ENCODE measurements around the gene WSB2. TPM values are rescaled to one million over a fixed set of nuclear protein-coding genes. Genes with fewer than 3 reads are reported as not detected.

Gene WSB2
- total RNA-seq, 1 experiment from 2014 or later: 46.2 TPM

DNA sequence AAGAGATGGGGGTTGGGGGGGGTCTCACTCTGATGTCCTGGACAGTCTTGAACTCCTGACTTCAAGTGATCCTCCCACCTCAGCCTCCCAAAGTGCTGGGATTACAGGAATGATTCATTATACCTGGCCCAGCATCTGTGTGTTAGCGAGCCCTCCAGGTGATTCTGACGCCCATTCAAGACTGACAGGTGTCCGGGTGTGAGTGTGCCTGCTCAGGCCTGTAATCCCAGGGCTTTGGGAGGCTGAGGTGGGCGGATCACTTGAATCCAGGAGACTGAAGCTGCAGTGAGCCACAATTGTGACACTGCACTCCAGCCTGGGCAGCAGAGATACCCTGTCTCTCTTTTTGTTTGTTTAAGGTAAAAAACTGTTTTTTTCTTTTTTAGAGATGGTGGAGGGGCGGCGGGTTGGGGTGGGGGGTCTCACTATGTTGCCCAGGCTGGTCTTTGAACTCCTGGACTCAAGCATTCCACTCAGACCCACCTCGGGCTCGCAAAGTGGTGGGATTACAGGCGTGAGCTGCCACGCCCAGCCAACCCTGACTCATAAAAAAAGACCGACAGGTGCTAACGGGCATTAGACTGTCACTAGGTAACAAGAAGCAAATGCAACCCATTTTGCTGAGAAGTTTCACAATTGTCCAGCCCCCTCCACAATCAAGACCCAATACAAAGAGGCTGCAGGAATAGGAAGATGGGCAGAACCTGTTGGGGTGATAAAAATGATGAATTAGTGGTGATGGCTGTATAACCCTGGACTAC, 38.1 kb upstream of the WSB2 start:
- Histone ChIP-seq H3K4me1 (replicated peaks; ENCODE audit: insufficient read depth) (peaks cover 24% of the 10 kb centered on the region), H3F3A (ENCODE audit: insufficient read depth, low read depth) (peaks cover 18% of the 10 kb centered on the region; the same call in 1 of the 2 replicates), H3K4me3 (no peak overlapping the region), H3K4me2 (no peak overlapping the region), H2AFZ (no peak overlapping the region), H3K79me2 (ENCODE audit: low read depth) (0 out of 2 replicates have a peak, but pooled peaks cover 5% of the 10 kb centered on the region), H3K27ac (no peak overlapping the region), H3K27me3 (ENCODE audit: insufficient read depth, low read depth) (no peaks in the 10 kb centered on the region), H3K36me3 (ENCODE audit: low read depth) (no peaks in the 10 kb centered on the region), H3K9me3 (ENCODE audit: insufficient read depth, low read depth) (no peaks in the 10 kb centered on the region), H3K9me2 (ENCODE audit: insufficient read depth) (no peaks in the 10 kb centered on the region), H4K20me1 (ENCODE audit: insufficient read depth) (no peaks in the 10 kb centered on the region)
- ChIA-PET CTCF (interaction anchor here (0.5 kb wide), 1 partner anchor 244 kb away, joined by 3 read pairs; no protein-coding TSS in a partner anchor), POLR2A (ENCODE audit: unreplicated experiment) (interaction anchor here (0.7 kb wide), 1 partner anchor 1571 kb away, joined by 3 read pairs; no protein-coding TSS in a partner anchor)
- peak in 1 of 2 experiments; percentile 26 for DNase-seq
- BruUV-seq (replicated peaks): no TSS peak
- TF ChIP-seq, protein P1, sequence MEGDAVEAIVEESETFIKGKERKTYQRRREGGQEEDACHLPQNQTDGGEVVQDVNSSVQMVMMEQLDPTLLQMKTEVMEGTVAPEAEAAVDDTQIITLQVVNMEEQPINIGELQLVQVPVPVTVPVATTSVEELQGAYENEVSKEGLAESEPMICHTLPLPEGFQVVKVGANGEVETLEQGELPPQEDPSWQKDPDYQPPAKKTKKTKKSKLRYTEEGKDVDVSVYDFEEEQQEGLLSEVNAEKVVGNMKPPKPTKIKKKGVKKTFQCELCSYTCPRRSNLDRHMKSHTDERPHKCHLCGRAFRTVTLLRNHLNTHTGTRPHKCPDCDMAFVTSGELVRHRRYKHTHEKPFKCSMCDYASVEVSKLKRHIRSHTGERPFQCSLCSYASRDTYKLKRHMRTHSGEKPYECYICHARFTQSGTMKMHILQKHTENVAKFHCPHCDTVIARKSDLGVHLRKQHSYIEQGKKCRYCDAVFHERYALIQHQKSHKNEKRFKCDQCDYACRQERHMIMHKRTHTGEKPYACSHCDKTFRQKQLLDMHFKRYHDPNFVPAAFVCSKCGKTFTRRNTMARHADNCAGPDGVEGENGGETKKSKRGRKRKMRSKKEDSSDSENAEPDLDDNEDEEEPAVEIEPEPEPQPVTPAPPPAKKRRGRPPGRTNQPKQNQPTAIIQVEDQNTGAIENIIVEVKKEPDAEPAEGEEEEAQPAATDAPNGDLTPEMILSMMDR (conservative IDR thresholded peaks at IDR 0.05): no peak
- TF ChIP-seq EZH2 (IDR thresholded peaks at IDR 0.05; ENCODE audit: low read depth): no peak
- intact Hi-C loops (cut with micrococcal nuclease; ENCODE audit: unreplicated experiment): no loop called here

DNA sequence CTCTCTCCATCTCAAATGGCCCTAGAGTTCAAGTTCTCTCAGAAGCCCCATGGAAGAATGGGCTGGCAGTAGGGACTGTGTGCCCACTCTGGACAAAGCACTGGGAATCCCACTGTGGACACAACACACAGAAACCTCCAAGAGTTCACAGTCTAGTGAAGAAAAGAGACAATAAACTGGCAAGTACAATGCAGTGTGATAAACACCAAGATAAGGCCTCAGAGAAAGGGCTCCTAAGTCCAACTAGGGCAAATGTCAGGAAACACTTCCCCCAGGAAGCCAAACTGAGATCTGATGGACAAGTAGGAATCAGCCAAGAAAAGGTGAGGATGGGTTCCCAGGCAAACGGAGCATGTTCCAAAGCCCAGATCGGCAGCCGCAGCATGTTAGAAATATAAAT, 37.4 kb upstream of the WSB2 start:
- 0 out of 2 replicates have a peak, but pooled peaks cover 5% of the 10 kb centered on the region for H3K79me2 ChIP-seq (ENCODE audit: low read depth)
- no peak overlapping the region for H3K27ac ChIP-seq
- no peak for TF ChIP-seq EZH2 (IDR thresholded peaks at IDR 0.05; ENCODE audit: low read depth)
- TF ChIP-seq, protein P1 (conservative IDR thresholded peaks at IDR 0.05): no peak
- H3K27me3 ChIP-seq (ENCODE audit: insufficient read depth, low read depth): no peaks in the 10 kb centered on the region
- peaks cover 24% of the 10 kb centered on the region for H3K4me1 ChIP-seq (replicated peaks; ENCODE audit: insufficient read depth)
- peaks cover 18% of the 10 kb centered on the region; the same call in 1 of the 2 replicates for H3F3A ChIP-seq (ENCODE audit: insufficient read depth, low read depth)
- DNase-seq: no peak
- intact Hi-C loops (cut with micrococcal nuclease; ENCODE audit: unreplicated experiment): no loop called here
- no peaks in the 10 kb centered on the region for H3K36me3 ChIP-seq (ENCODE audit: low read depth)
- no TSS peak for BruUV-seq (replicated peaks)
- no peak overlapping the region for H3K4me3 ChIP-seq
- POLR2A ChIA-PET (ENCODE audit: unreplicated experiment): no interaction called here
- H3K9me2 ChIP-seq (ENCODE audit: insufficient read depth): no peaks in the 10 kb centered on the region
- CTCF ChIA-PET: no interaction called here
- H3K4me2 ChIP-seq: no peak overlapping the region
- H2AFZ ChIP-seq: no peak overlapping the region
- H3K9me3 ChIP-seq (ENCODE audit: insufficient read depth, low read depth): no peaks in the 10 kb centered on the region
- H4K20me1 ChIP-seq (ENCODE audit: insufficient read depth): no peaks in the 10 kb centered on the region

DNA sequence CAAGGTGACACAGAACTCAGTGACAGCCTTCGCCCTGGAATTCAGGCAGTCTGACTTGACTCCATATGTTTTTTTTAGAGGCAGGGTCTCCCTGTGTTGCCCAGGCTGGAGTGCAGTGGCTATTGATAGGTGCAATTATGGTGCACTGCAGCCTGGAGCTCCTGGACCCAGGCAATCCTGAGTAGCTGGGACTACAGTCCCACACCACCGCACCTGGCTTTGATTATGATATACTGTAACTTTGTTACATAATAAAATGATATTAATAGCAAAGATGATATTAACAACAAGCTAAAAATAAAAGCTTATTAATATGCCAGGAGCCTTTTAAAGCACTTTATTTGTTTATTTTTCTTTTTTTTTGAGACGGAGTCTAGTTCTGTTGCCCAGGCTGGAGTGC, 33.1 kb upstream of the WSB2 start:
- H3K36me3 ChIP-seq (ENCODE audit: low read depth): no peaks in the 10 kb centered on the region
- H3K4me2 ChIP-seq: no peak overlapping the region
- H2AFZ ChIP-seq: no peak overlapping the region
- H3K4me1 ChIP-seq (replicated peaks; ENCODE audit: insufficient read depth): peaks cover 6% of the 10 kb centered on the region
- no peaks in the 10 kb centered on the region for H4K20me1 ChIP-seq (ENCODE audit: insufficient read depth)
- no peaks in the 10 kb centered on the region for H3K27me3 ChIP-seq (ENCODE audit: insufficient read depth, low read depth)
- no peaks in the 10 kb centered on the region for H3K9me2 ChIP-seq (ENCODE audit: insufficient read depth)
- no peak overlapping the region for H3K4me3 ChIP-seq
- intact Hi-C loops (cut with micrococcal nuclease; ENCODE audit: unreplicated experiment): no loop called here
- TF ChIP-seq, protein P1 (conservative IDR thresholded peaks at IDR 0.05): no peak
- TF ChIP-seq EZH2 (IDR thresholded peaks at IDR 0.05; ENCODE audit: low read depth): no peak
- no peaks in the 10 kb centered on the region for H3F3A ChIP-seq (ENCODE audit: insufficient read depth, low read depth)
- CTCF ChIA-PET: no interaction called here
- POLR2A ChIA-PET (ENCODE audit: unreplicated experiment): no interaction called here
- no peak for DNase-seq
- H3K9me3 ChIP-seq (ENCODE audit: insufficient read depth, low read depth): no peaks in the 10 kb centered on the region
- no TSS peak for BruUV-seq (replicated peaks)
- no peaks in the 10 kb centered on the region for H3K79me2 ChIP-seq (ENCODE audit: low read depth)
- no peak overlapping the region for H3K27ac ChIP-seq
